HG03103 (cell line): ENCODE measurements around the gene UPF1.
"Not testable (repeated sequence)": the region's sequence is repeated elsewhere in the genome, so short reads cannot be mapped to it uniquely, and the experiment has no call there.

Experiments used
- ATAC-seq: cut with Tn5 transposase; IDR thresholded peaks from one replicate; pipeline ENCODE4 v1.9.1; 2021; ENCODE audit warnings: low read depth; ENCODE audit not compliant: unreplicated experiment

Gene UPF1

DNA sequence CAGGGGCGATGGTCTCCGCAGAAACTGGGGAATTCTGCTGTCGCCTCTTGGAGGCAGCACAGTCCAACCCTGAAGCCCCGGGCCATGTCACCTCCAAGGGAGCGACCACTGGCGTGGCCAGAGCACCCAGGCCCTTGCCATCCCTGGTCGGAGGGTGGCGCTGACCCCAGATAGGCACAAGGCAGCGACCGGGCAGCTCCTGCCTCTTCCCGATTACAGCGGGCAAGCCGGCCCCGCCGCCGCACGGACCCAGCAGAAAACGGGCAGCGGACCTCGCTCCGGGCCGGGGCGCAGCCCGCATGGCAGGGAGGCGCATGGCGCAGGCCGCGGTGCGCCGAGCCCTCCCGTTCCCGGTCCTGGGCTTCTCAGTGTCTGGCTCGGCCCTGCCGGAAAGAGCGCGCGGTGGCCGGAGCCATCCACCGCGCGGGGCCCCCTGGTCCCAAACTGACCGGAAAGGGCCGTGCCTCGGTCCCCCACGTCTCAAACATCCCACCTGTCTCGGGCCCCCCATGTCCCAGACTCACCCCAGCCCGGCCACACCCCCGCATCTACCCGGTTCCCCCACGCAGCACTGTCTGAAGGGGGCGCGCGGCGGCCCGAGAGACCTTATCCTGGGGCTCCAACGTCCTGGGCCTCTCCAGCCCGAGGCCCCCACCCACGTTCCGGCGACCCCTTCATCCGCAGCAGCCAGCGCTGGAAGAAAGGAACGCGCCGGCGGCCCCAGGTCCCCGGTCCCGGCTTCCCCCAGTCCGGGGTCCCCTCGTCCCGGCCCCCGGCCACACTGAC, 63.5 kb downstream of the UPF1 start:
- ATAC-seq: no peak

DNA sequence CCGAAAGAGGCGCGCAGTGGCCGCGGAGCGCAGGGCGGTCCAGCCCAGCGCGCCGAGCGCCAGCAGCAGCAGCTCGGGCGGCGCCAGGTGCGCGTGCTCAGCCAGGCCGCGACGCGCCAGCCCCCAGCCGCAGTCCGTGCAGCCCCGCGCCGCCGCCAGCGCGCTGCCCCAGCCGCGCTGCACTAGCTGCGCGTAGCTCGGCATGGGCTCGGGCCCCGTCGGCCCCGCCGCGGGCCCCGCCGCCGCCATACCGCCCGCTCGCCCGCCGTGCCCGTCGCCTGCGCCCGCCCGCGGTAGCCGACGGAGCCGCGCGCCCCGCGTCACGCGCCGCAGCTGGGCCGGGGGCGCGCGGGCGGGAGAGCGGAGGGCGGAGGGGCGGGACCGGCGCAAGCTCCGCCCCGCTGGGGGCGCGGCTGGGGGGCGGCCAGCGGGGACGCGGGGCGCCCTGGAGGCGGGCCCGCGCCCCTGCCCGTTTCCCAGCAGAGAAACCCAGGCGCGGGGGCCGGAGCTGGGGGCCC, 64.1 kb downstream of the UPF1 start, which contains the start of gene CERS1:
CERS1 (minus strand) TSS at position 335 of the 518 bp plus-strand sequence; CDS start at position 249, 86 bp downstream.
- no peak for ATAC-seq

DNA sequence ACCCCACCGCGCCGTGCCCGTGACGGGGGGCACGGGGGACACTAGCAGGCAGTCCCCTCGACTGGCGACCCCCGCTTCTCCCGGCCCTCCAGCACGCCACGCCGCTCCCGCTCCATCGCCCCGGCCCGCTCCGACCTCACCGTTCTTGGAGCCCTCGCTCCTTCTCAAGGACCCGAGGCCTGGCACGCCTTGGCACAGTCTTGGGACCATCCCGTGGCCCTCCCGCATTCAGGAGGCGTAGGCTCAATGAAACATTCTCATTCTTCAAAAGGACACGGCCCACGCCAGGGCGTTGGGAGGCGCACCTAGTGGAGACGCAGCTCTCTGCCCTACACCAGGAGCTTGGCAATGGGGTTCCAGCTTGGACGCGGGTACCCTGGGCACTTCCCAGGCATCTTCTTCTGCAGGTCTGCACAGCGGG, 64.7 kb downstream of the UPF1 start:
- no peak for ATAC-seq

DNA sequence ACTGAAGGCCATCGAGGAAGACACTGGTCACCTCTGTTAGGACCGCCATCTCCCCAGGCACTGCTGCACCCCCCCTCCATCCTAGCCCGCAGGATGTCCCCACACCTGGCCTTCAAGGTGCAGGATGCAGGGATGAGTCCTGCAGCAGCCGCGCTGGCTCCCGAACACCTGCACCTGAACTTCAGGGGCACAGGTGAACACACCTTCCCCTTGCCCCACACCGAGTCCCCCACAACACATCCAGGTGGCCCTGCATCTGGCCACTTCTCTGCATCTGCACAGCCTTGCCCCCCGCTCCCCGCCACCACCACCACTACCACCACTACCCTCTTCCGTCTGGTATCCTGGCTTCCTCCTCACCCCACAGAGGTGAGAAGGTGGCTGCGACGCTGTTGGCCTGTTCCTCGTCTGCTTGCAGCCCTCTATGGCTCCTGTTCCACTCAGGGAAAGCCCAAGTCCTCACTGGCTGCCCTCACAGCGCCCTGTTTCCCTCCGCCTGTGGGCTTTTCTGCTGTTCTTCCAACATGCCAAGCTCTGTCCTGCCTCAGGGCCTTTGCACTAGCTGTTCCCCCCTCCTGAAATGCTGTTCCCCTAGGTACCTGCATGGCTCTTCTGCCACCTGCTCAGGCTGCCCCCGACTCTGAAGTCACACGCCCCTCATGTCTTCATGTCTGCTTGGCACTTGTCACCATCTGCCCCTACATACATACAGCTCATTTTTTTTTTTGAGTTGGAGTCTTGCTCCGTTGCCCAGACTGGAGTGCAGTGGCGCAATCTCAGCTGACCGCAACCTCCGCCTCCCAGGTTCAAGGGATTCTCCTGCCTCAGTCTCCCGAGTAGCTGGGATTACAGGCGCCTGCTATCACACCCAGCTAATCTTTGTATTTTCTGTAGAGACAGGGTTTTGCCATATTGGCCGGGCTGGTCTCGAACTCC, 65.6 kb downstream of the UPF1 start:
- ATAC-seq: no peak

DNA sequence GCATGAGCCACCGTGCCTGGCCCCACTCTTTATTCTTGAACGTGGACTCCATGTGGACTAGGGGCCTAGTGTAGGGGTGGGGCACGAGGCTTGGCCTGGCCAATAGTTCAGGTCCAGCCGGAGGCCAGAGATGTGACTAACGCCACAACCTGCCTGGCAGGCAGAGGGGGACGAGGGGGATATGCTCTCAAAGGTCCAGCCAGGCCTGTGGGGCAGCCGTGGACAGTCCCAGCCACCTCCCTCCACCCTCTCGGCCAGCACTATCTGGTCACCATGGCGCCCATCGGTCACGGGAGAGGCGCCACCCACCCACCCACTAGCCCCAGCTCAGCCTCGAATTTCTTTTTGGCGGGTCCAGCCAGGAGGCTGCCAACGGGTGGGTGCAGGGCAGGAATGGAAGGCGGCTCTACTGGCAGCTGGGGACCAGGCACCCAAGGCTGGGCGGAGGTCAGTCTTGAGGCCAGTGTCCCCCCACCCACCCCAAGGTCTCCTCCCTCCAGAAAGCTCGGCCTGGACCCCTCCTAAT, 66.4 kb downstream of the UPF1 start:
- ATAC-seq: no peak

DNA sequence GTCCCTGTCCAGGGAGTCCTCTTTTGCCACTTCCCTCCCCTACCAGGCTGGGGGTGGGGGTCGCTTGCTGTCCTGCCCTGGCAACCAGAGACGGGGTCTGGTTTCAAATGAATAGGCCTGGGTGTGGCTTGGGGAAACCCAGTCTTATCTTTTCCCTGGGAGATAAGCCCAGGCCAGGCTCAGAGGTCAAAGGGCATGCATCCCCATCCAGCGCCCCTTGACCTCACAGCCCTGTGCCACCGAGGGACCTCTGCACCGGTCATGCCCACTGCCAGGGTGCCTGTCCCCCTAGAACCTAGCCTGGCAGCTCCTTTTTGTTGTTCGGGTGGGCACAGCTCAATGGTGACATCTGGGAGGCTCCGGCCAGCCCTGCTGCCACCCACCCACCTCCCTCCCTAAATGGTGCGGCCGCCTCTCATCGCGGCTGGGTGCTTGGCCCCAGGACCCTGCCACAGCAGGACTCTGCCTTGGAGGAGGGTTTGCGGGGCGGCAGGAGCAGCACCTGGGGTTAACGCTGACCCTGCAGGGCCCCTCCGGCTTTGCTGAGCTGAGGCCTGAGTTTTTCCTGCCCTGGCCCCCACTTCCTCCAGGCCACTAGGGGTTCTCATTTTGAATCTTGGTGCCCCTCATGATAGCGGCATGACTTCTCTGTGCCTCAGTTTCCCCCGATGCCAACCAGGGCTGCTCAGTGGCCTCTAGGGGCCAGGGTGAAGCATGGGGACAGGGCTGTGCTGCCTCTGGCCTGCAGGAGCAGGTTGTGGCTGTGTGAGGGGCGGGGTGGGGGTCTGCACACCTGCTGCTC, 67.0 kb downstream of the UPF1 start:
- ATAC-seq: no peak

DNA sequence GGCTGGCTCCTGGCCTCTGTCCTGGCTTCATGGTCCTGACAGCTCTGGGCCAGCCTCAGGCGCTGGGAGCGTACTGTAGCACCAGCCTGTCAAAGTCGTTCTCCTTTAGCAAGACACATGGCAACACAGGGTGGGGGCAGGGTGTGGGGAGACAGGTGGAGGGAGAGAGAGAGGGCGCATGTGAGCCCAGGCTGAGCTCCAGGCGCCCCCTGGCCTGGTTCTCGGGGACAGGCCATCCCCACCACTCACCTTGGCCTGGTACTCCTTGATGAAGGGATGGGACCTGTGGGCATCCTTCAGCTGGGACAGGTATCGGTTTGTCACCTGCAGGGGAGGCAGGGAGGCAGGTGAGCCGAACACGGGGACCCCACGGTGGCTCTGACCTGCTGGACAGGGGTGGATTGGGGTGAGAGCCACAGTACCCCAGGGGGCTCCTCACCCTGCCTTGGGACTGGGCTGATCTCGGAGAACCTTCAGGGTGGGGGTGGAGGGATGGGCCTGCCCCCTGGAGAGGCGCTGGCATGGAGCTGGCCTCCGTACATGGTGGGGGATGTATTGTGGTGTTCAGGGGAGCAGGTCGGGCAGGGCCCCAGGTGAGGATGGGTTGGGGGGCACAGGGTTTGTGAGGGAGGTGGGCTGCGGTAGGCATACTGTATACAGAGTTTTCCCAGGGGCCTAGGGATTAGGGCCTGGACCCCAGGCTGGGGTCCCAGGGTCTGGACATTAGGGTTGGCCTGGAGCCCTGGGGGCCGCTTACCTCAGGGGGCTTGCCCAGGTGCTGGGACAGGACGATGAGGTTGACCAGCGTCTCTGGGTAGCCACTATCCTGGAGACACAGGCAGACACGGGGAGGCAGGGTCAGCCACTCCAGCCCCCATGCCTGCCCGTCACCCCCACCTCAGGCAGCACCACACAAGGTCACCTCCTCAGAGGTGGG, 68.1 kb downstream of the UPF1 start:
- no peak for ATAC-seq

DNA sequence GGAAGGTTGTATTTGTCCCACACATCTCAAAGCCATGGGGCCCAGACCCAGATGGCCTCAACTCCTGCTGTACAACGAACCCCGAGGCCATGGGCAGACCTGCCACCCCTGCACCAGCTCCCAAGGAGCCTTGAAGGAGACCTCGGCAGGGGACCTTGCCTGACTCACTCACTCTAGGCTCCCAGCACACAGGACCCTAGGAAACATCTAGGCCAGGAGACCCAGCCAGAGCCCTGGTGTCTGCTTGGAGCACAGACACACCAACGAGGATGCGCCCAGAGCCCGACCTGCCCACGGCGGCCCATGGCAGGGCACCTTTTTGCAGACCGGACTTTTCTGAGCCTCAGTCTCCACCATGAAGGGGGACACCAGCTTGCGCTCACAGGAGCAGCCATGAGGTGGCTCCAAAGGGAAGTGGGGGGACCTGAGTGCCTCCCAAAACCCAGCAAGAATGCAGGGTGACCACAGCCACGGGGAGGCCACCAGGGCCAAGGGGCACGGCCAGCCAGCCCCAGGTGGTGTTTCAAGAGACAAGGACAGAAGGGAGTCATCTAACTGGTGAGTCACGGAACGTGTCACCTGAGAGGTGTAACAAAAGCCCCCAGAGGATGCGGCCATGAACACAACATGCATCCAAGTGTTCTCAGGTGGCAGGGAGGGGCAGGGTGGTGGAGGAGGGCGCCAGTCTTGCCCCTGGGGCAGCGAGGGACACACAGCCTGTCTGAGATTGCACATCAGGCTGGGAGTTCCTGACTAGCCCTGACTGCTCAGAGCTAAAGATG, 69.1 kb downstream of the UPF1 start:
- ATAC-seq: no peak

DNA sequence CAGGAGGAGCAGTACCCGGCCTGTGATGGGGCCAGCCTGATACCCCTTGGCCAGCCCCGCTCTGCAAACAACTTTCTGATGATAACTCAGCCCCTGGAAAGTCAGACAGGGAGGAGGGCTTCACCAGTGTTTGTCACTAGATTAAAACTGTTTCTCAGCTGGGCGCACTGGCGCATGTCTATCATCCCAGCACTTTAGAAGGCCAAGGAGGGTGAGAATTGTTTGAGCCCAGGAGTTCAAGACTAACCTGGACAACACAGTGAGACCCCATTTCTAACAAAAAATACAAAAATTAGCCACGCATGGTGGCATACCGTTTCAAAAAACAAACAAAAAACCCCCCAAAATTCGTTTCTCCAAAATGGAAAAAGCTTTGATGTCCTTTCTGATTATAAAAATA, 69.7 kb downstream of the UPF1 start:
- no peak for ATAC-seq

DNA sequence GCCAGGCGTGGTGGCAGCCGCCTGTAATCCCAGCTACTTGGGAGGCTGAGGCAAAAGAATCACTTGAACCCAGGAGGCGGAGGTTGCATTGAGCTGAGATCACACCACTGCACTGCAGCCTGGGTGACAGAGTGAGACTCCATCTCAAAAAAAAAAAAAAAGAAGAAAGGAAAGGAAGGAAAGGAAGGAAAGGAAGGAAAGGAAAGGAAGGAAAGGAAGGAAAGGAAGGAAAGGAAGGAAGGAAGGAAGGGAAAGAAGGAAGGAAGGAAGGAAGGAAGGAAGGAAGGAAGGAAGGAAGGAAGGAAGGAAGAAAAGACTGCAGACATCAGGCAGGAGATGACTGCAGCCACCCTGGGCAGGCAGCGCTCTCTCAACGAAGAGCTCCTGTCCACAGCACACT, 70.8 kb downstream of the UPF1 start:
- not testable (repeated sequence) for ATAC-seq

DNA sequence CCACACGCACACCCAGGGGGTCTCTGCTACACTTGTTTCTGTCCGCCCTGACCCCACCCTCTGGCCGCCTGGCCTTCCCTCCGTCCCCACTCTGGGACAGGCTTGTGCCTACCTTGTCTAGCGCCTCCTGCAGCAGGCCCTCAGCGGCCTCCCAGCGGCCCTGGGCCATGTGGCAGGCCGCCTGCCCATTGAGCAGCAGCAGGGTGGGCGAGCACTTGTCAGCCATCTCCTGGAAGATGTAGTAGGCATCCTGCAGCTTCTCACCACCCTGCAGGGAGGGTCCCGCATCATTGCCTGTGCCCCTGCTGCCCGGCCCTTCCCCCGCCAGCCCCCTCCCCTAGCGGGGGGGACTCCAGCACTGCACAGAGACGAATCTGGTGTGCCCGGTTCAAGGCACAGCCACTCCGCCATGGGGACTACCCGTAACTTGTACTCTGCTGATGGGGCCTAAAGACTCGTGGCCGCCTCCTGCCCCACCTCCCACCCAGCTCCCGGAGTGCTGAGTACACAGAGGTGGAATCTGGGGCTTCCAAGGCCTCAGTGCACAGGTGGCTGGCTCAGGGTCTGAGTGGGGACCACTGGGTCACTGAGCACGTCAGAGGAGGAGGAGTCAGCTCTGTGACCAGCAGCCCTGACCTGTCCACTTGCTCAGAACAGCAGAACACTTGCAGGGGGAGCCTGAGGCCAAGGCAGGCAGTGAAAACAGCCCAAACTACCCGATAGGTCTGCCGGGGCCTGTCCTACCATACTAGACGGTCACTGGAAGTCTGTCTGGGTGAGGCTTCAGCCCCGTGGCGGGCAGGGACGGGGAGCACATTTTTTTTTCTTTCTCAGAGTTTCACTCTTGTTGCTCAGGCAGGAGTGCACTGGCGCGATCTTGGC, 71.6 kb downstream of the UPF1 start:
- no peak for ATAC-seq

DNA sequence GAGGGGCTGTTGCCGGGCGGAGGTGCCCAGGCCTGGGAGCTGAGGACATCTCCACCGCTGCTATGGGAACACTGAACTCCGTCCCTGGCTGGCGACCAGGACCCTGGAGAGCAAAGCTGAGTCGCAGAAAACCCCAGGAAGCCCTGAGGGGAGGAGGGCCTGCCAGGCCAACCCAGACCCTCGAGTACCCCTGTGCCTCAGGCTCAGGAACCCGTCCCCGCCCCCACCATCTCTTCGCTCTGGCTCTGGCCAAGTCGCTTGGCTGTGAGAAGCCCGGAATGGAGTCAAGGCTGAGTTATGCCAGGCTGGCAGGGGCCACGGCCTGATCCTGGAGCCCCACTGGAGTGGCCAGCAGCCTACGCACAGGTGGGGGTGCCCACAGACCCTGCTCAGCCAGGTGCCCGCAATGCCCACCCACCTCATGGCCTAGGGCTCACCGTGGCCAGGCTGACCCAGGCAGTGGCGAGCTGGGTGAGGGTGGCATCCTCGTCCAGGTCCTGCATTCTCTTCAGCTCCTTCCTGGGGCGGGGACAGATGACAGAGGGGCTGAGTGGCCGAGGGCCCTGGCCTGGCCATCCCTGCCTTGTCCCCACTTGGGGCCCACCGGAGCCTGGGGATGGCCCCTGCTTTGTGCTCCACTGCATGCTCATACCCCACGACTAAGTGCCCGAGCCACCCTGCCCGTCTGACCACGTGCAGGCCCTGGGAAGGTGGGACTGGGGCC, 72.7 kb downstream of the UPF1 start:
- no peak for ATAC-seq

DNA sequence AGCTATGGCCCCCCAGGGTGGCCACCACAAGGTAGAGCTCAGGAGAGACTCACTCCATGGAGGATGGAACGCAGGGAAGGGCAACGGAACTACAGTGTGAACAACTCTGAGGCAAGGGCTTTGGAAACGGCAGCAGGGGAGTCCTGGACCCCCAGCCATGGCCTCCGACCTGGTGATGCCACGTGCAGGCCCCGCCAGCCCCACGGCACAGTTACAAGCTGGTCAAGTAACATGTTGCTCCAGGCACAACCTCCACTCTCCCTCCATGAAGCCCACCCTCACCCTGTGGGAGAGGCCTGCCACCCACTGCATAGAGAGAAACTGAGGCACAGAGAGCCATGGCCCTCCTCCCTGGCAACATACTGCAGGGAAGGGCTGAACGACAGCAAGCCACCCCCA, 73.3 kb downstream of the UPF1 start:
- no peak for ATAC-seq

DNA sequence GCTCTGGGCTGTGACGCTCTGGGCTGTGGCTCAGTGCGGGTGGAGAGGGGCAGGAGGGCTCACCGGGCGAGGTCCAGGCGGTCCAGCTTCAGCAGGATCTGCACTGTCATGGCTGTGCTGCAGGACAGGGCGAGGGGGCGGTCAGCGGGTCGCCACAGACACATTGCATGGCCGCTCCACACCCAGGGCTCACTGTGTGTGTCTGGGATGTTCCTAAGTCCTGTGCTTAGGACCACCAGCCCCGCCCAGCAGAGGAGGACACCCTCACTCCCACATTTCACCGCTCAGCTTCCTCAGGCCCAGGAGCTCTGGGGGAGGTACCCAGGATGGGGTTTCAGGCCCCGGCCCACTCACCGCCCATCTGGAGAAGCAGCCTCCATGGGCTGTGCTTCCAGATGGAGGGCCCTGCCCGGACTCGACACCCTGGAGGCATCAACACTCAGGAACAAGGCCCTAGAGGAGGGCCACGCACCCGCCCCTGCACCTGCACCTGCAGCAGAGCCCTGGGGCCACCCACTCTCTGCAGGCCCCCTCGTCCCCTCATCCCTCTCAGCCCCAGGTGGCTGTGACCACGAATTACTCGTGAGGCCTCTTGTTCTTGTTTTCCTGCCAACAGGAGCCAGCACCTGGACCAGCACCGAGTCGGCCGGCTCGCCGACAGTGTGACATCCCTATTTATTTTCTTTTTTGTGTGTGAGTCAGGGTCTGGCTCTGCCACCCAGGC, 73.9 kb downstream of the UPF1 start:
- ATAC-seq: no peak

DNA sequence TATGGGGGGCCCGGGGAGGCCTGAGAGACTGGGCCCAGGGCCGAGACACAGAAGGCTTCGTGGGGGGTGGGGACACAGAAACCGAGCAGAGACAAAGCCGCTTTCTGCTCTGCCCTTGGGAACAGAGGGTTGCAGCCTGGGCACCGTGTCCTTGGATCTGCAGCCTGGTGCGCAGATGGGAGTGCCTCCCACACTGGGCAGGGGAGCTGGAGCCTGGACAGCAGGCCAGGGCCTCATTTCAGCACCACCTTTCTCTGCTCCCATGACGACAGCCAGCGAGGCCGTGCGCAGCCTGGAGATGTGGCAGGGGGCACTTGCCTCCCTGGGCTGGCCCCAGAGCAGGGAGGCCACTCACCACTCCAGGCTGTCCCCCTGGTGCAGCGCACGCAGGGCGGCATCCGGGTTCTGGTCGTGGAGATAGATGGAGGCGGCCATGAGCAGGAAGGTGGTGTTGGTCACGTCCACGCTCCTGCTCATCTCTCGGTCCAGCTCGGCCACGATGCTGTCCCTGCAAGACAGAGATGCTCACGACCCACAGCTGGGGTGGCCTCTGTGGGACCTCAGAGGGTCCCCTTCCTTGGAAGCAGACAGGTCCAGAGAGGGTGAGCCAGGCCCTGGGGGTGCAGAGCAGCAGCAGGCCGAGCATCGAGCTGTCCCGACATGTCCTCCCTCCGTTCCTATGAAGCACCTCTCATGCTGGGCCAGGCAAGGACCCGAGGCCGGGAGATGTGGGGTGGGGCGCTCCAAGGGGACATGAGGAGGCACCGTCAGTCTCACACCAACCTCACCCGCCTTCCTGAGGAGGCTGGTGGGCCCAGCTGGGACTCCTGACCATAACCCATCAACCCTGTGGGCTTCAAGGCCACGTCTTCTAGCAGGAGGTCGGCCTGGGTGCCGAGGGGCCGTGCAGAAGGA, 75.1 kb downstream of the UPF1 start:
- no peak for ATAC-seq
